DOHH2 (cell line): ENCODE measurements around the gene C11orf91.

Experiments used
- EZH2phosphoT487 ChIP-seq: fragments of 200-600 bp; sonication (generic); IDR thresholded peaks from 2 replicates; pipeline ENCODE4 v1.6.1; 2017; ENCODE audit warnings: borderline replicate concordance, mild to moderate bottlenecking, antibody characterized with exemption, low read length, moderate library complexity, mixed read lengths
- TF ChIP-seq, protein P1 (sequence below): fragments of 200-600 bp; sonication (generic); IDR thresholded peaks from one replicate; pipeline ENCODE4 v1.5.1; 2014; ENCODE audit warnings: antibody characterized with exemption, mild to moderate bottlenecking, low read depth, low read length; ENCODE audit not compliant: poor library complexity, severe bottlenecking

- TF ChIP-seq, protein P1, sequence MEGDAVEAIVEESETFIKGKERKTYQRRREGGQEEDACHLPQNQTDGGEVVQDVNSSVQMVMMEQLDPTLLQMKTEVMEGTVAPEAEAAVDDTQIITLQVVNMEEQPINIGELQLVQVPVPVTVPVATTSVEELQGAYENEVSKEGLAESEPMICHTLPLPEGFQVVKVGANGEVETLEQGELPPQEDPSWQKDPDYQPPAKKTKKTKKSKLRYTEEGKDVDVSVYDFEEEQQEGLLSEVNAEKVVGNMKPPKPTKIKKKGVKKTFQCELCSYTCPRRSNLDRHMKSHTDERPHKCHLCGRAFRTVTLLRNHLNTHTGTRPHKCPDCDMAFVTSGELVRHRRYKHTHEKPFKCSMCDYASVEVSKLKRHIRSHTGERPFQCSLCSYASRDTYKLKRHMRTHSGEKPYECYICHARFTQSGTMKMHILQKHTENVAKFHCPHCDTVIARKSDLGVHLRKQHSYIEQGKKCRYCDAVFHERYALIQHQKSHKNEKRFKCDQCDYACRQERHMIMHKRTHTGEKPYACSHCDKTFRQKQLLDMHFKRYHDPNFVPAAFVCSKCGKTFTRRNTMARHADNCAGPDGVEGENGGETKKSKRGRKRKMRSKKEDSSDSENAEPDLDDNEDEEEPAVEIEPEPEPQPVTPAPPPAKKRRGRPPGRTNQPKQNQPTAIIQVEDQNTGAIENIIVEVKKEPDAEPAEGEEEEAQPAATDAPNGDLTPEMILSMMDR, result no peak
- no peak for TF ChIP-seq EZH2phosphoT487
Measured at GRCh38 chr11:33670250-33671011, 30.2 kb downstream of the C11orf91 start.
